BLaER1 (cell line): ENCODE results near the gene PHF14.

Experiments used
- H3K27ac ChIP-seq: shearing (Covaris generic); formaldehyde crosslinking; 2 replicates; pipeline ENCODE4 v1.8.1; 2022
- H3K27me3 ChIP-seq: shearing (Covaris generic); formaldehyde crosslinking; 2 replicates; pipeline ENCODE4 v1.8.1; 2022
- H3K36me3 ChIP-seq: shearing (Covaris generic); formaldehyde crosslinking; 2 replicates; pipeline ENCODE4 v1.8.1; 2022
- H3K4me1 ChIP-seq: shearing (Covaris generic); formaldehyde crosslinking; 2 replicates; pipeline ENCODE4 v1.8.1; 2022
- H3K4me2 ChIP-seq: shearing (Covaris generic); formaldehyde crosslinking; 2 replicates; pipeline ENCODE4 v1.8.1; 2022
- H3K4me3 ChIP-seq: shearing (Covaris generic); formaldehyde crosslinking; 2 replicates; pipeline ENCODE4 v1.8.1; 2022
- H3K9ac ChIP-seq: shearing (Covaris generic); formaldehyde crosslinking; 2 replicates; pipeline ENCODE4 v1.8.1; 2022
- H3K9me3 ChIP-seq: shearing (Covaris generic); formaldehyde crosslinking; 2 replicates; pipeline ENCODE4 v1.8.1; 2022
- H4K20me1 ChIP-seq: shearing (Covaris generic); formaldehyde crosslinking; 2 replicates; pipeline ENCODE4 v1.8.1; 2022
- Cebpa-rat ChIP-seq: shearing (Covaris generic); IDR thresholded peaks from 2 replicates; pipeline ENCODE4 v1.8.1; 2022

The PHF14 gene

GRCh38 chr7:11195502-11195901, 221.8 kb downstream of the PHF14 start:
- Histone ChIP-seq H3K27me3 (no peaks in the 10 kb centered on the region), H3K9ac (no peak overlapping the region), H3K4me2 (no peak overlapping the region), H3K4me1 (no peaks in the 10 kb centered on the region), H3K4me3 (no peak overlapping the region), H4K20me1 (no peaks in the 10 kb centered on the region), H3K36me3 (no peaks in the 10 kb centered on the region), H3K9me3 (no peaks in the 10 kb centered on the region), H3K27ac (no peak overlapping the region)
- no peak for TF ChIP-seq Cebpa-rat

GRCh38 chr7:11196143-11196542, 222.5 kb downstream of the PHF14 start:
- H3K27ac ChIP-seq: no peak overlapping the region
- no peak overlapping the region for H3K9ac ChIP-seq
- H3K4me3 ChIP-seq: no peak overlapping the region
- H3K4me1 ChIP-seq: no peaks in the 10 kb centered on the region
- no peaks in the 10 kb centered on the region for H3K9me3 ChIP-seq
- H3K36me3 ChIP-seq: no peaks in the 10 kb centered on the region
- no peak overlapping the region for H3K4me2 ChIP-seq
- no peaks in the 10 kb centered on the region for H3K27me3 ChIP-seq
- TF ChIP-seq Cebpa-rat: no peak
- no peaks in the 10 kb centered on the region for H4K20me1 ChIP-seq

GRCh38 chr7:11203224-11203623, 229.6 kb downstream of the PHF14 start:
- Histone ChIP-seq H3K27ac (no peak overlapping the region), H4K20me1 (no peaks in the 10 kb centered on the region), H3K9me3 (no peaks in the 10 kb centered on the region), H3K9ac (no peak overlapping the region), H3K4me3 (no peak overlapping the region), H3K4me1 (no peaks in the 10 kb centered on the region), H3K27me3 (no peaks in the 10 kb centered on the region), H3K36me3 (no peaks in the 10 kb centered on the region), H3K4me2 (no peak overlapping the region)
- no peak for TF ChIP-seq Cebpa-rat

- TF ChIP-seq Cebpa-rat: no peak
- no peak overlapping the region for H3K4me2 ChIP-seq
Measured at GRCh38 chr7:11203683-11204082, 230.0 kb downstream of the PHF14 start.

GRCh38 chr7:11206177-11206899, 232.7 kb downstream of the PHF14 start:
- H3K27me3 ChIP-seq: no peaks in the 10 kb centered on the region
- H3K4me2 ChIP-seq: no peak overlapping the region
- H3K4me1 ChIP-seq: no peaks in the 10 kb centered on the region
- H3K9me3 ChIP-seq: no peaks in the 10 kb centered on the region
- H3K36me3 ChIP-seq: no peaks in the 10 kb centered on the region
- no peak overlapping the region for H3K27ac ChIP-seq
- H3K4me3 ChIP-seq: no peak overlapping the region
- H3K9ac ChIP-seq: no peak overlapping the region
- no peaks in the 10 kb centered on the region for H4K20me1 ChIP-seq
- no peak for TF ChIP-seq Cebpa-rat

More at GRCh38 chr7:11203683-11204082, 230.0 kb downstream of the PHF14 start:
- Histone ChIP-seq H4K20me1 (no peaks in the 10 kb centered on the region), H3K9me3 (no peaks in the 10 kb centered on the region), H3K27me3 (no peaks in the 10 kb centered on the region), H3K9ac (no peak overlapping the region), H3K4me1 (no peaks in the 10 kb centered on the region), H3K36me3 (no peaks in the 10 kb centered on the region), H3K4me3 (no peak overlapping the region), H3K27ac (no peak overlapping the region)

GRCh38 chr7:11207565-11207964, 233.9 kb downstream of the PHF14 start:
- no peak overlapping the region for H3K4me2 ChIP-seq
- no peaks in the 10 kb centered on the region for H4K20me1 ChIP-seq
- no peak overlapping the region for H3K27ac ChIP-seq

GRCh38 chr7:11208883-11209465, 235.3 kb downstream of the PHF14 start:
- Histone ChIP-seq H3K4me1 (no peaks in the 10 kb centered on the region), H3K27ac (no peak overlapping the region), H3K9me3 (no peaks in the 10 kb centered on the region), H3K4me2 (no peak overlapping the region), H3K27me3 (no peaks in the 10 kb centered on the region), H3K4me3 (no peak overlapping the region), H3K36me3 (no peaks in the 10 kb centered on the region), H4K20me1 (no peaks in the 10 kb centered on the region), H3K9ac (no peak overlapping the region)
- TF ChIP-seq Cebpa-rat: no peak

More at GRCh38 chr7:11207565-11207964, 233.9 kb downstream of the PHF14 start:
- Histone ChIP-seq H3K4me1 (no peaks in the 10 kb centered on the region), H3K9ac (no peak overlapping the region), H3K4me3 (no peak overlapping the region), H3K27me3 (no peaks in the 10 kb centered on the region), H3K9me3 (no peaks in the 10 kb centered on the region), H3K36me3 (no peaks in the 10 kb centered on the region)
- TF ChIP-seq Cebpa-rat: no peak

- TF ChIP-seq Cebpa-rat: no peak
- Histone ChIP-seq H3K27me3 (no peaks in the 10 kb centered on the region), H3K4me1 (no peaks in the 10 kb centered on the region), H4K20me1 (no peaks in the 10 kb centered on the region), H3K9ac (no peak overlapping the region), H3K27ac (no peak overlapping the region), H3K4me3 (no peak overlapping the region), H3K4me2 (no peak overlapping the region), H3K36me3 (no peaks in the 10 kb centered on the region), H3K9me3 (no peaks in the 10 kb centered on the region)
Measured at GRCh38 chr7:11210374-11210773, 236.7 kb downstream of the PHF14 start.

- Histone ChIP-seq H3K9ac (no peak overlapping the region), H3K4me1 (no peaks in the 10 kb centered on the region), H4K20me1 (no peaks in the 10 kb centered on the region), H3K27me3 (no peaks in the 10 kb centered on the region), H3K27ac (no peak overlapping the region), H3K4me2 (no peak overlapping the region), H3K4me3 (no peak overlapping the region), H3K9me3 (no peaks in the 10 kb centered on the region), H3K36me3 (no peaks in the 10 kb centered on the region)
- no peak for TF ChIP-seq Cebpa-rat
Measured at GRCh38 chr7:11212080-11212711, 238.5 kb downstream of the PHF14 start.

- no peaks in the 10 kb centered on the region for H3K27me3 ChIP-seq
- TF ChIP-seq Cebpa-rat: no peak
- H3K4me3 ChIP-seq: no peak overlapping the region
- no peaks in the 10 kb centered on the region for H3K9me3 ChIP-seq
- no peaks in the 10 kb centered on the region for H4K20me1 ChIP-seq
- no peak overlapping the region for H3K9ac ChIP-seq
- H3K36me3 ChIP-seq: no peaks in the 10 kb centered on the region
- H3K4me1 ChIP-seq: no peaks in the 10 kb centered on the region
- no peak overlapping the region for H3K27ac ChIP-seq
- no peak overlapping the region for H3K4me2 ChIP-seq
Measured at GRCh38 chr7:11212816-11213215, 239.1 kb downstream of the PHF14 start.
